Embryonic facial prominence (tissue), 1 donor: Measurements from ENCODE around the gene ULBP3.
"Not testable (repeated sequence)": the region's sequence is repeated elsewhere in the genome, so short reads cannot be mapped to it uniquely, and the experiment has no call there.

Source experiments
- DNase-seq: peaks from one replicate; pipeline ENCODE4 v3.0.0-alpha.2; 2016; ENCODE audit errors: extremely low spot score

The ULBP3 gene

DNA sequence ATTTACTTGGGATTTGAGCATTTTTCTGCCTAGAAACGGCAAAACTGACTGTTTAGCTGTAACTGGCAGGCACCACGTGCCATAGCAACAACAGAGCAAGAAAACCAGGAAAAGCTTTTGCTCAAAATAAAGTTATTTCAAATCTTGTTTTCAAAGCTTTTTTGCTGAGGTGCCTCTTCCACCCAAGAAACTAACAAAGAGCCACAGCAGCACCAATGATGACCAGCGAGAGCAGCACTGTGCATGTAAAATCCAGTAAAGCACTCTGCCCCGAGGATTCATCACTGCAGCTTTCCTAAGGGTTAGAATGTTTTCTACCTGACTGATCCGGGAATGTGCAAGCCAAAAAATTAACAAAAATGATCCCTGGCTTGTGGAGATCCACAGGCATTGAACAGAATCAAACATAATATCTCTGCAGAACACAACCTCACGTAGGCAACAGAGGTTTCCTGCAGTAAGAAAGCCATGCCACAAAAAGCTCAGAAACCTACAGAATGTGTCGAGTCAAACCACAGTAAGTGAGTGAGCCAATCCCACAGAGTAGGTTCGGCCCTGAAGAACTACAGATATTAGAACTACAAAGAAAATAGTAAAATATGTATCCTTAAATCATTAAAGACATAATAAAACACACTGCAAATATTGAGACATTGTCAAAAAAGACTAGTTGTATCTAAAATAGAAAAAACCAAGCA, 7.4 kb upstream of the ULBP3 start:
- no peak for DNase-seq

DNA sequence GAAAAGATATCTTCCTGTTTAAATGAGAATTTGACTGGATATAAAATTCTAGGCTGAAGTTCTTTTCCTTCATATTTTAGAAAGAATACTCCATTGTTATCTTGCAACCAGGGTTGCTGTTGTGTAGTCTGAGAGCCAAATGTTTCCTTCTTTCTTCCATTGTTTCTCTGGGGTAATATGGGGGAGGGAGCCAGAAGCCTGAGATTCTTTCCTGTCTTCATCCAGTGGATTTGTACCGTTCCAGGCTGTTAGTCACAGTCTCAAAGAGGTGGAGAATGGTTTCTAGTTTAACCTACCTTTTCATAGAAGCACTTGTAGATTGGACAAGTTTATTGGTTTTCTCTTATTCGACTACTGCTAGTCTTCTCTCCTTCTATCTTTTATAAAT, 6.1 kb upstream of the ULBP3 start:
- no peak for DNase-seq

DNA sequence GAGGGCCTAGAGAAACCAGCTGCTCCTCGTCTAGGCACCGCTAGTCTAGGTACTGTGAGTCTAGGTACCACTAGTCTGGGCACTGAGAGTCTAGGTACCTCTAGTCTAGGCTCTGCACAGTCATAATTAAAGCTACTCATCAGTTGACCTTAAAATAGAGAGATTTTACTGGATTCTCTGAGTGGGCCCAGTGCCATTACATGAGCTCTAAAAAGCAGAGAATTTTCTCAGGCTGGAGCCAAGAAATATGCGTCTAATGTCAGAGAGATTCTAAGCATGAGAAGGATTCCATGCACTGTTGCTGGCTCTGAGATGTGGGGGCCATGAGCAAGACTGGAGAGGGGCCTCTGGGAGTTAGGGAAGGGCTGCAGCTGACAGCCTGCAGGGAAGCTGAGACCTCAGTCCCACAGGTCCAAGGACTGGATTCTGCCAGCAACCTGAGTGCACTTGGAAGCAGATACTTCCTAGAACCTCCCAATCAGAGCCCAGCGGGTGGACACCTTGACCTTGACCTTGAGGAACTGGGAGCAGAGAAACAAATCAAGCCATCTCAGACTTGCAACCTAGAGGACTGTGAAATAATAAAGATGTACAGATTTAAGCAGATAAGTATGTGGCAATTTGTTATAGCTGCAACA, 5.6 kb upstream of the ULBP3 start:
- not testable (repeated sequence) for DNase-seq

DNA sequence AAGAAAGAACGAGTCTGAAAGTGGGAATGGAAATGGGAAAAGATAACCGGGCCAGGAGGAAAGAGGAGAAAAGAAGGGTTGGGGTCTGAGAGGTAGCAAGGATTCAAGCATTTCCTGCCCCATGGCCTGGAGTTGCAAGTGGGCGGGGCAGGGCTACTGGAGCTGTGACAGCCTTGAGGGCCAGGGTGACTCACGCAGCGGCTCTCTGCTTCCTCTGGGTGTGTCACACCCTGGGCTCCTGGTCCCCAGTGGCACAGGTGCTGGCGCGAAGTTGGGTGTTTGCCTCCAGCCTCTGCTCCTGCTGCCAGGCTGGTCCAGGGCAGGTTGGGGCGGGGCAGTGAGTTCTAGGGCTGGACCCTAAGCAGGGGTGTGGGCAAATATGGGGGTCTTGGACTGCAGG, 3.3 kb upstream of the ULBP3 start:
- DNase-seq, result no peak

DNA sequence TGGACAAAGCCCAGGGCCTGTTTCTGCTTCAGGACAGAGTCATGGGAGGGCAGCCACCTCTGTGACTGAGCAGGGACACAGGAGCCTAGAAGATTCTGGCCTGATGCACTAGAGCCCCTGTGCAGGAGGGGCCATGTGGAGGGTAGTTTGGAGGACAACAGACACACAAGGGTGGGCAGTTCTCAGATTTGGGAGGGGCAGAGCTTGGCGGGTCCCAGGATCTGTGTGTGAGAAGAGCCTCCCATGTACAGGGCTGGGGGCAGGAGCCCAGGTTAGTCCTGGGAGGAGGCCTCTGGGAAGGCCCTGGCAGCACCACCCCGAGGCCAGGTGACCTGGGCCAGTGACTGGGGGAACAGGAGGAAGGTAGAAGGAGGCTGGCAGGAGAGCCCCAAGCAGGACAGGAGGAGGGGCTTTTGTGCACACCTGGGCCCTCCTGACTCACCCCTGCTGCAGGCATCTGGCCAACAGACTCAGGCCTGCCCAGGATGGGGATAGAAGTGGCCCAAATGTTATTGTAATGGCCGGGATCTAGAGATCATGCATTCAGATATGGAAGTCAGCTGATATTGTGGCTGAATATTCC, 1.4 kb upstream of the ULBP3 start:
- no peak for DNase-seq

DNA sequence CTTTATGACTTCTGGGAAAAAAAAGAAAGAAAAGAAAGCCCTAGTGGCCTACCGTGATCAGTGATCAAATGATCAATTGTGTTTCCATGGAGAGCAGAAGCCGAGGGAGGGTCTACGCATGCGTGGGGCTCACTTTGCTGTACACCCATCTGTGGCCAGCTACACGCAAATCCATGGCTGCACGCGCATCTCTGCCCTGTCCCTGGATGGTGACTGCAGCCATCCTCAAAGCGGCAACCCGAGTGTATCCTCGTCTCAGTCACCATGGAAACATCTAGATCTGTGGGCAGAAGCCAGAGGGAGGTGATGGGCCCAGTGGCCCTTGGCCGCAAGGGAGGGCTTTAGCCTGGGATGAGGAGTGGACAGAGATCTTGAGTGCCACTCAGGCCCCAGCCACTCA, 785 bp upstream of the ULBP3 start:
- DNase-seq, result no peak

DNA sequence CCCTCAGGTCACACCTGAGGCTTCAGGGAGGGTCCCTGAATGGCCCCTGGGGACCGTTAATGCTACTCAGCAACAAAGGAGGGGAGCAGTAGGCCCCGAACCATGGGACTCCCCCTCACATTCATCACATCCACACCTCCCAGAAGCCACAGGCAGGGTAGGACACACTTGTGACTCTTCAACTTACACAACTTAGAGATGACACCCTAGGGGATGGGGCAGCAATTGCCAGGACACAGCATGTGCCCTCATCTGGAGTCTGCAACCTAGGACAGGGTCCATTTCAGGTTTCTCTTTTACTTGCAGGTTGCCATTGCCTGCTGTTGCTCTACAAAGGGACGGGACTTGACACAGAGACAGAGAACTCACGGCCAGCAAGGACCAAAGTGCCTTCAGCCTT, 770 bp downstream of the ULBP3 start:
- DNase-seq, result no peak

DNA sequence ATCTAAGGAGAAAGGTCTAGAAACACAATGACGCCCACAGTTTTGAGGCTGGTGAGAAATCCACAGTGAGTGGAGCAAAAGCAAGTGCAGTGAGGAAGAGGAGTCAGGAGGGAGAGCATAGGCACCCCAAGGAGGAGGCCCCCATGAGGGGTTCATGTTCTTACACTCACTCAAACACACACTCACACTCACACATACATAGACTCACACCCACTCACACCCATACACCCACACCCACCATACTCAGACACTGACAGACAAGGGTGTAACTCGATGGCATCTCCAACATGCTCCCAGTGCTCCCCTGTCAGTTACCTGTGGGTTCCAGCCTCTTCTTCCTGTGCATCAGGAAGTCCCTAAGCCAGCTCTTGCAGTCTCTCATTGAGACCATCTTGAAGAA, 3.8 kb downstream of the ULBP3 start:
- DNase-seq, result no peak

DNA sequence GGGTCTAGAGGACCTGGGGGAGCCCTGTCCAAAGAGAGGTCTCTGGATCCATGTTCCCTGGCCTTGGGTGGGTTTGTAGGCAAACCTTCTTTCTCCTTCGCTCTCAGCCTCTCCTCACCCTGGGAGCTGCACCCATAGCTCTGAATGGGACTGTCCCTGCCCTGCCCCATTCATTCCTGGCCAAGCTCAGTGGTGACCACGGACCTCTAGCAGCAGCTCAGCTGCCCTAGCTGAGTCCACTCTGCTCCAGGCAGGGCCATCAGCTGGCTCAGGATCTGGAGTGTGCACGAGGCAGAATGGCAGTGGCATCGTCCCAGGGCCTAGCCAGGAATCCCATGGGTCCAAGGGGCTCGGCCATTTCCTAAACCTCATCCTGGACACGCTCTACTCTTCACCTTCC, 5.3 kb downstream of the ULBP3 start:
- no peak for DNase-seq

DNA sequence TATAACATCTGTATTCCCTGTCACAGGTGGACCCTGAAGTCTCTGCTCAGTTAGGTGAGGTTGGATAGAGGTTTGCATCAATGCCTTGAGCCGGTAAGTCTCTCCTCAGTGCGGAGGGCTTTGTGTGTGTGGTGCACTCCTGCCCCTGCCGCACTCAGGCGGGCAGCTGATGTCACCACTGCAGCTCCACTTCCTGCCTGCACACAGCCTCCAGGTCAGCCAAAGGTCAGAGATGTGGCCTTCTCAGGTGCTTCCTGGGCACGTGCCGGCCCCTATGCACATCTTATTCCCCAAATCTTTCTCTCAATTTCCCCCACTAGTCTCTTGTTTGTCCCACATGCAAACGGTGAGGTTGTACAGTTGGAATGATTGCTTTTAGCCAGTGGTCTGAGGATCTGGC, 8.9 kb downstream of the ULBP3 start:
- DNase-seq, result not testable (repeated sequence)

DNA sequence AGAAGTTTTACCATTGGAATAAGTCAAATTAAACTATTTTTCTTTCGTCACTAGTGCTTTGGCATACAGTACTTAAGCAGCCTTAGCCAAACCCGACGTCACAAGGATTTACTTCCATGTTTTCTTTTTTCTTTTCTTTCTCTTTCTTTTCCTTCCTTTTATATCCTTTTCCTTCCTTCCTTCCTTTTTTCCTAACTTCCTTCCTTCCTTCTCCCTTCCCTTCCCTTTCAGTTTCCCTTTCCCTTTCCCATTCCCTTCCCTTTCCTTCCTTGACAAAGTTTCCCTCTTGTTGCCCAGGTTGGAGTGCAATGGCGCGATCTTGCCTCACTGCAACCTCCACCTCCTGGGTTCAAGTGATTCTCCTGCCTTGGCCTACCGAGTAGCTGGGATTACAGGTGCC, 9.9 kb downstream of the ULBP3 start:
- no peak for DNase-seq

DNA sequence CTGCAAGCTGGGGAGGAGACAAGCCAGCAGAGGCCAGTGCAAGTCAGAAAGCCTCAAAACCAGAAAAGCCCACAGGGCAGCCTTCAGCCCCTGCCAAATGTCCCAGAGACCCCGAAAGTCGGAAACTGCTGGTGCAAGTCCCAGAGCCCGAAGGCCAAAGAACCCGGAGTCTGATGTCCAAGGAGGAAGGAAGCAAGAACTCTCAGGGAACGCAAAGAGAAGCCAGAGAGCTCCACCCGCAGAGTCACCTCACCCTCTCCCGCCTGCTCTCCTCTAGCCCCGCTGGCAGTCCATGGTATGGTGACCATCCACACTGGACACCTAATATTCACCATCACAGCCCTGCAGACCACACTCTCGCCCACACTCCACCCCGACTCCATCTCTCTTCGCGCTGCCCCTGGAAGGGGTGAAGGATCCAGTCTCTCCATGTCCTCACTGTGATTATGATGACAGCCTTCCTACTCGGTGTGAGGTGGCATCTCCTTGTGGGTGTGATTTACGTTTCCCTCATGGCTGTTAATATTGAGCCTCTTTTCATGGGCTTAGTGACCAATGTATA, 10.6 kb downstream of the ULBP3 start:
- DNase-seq, result no peak

DNA sequence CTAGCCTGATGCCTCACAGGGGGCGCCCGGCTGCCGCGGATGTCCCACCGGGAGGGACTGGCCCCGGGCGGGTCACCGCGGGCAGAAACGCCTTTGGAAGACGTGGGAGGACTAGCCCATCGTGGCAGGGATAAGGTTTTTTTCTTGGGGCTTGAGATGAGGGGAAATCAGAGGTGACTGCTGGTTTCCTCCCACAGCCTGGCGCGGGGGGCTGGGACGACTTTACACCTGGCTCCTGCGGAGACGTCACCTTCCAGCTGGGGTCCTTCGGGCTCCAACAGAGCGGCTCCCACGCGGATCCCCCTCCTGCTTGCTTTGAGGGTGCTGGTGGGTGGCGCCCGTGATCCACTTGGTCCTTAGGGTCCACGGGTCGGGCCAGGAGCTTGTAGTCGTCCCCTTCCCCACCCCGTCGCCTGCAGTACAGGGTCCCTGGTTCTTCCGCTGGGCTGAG, 11.4 kb downstream of the ULBP3 start:
- DNase-seq, result no peak

DNA sequence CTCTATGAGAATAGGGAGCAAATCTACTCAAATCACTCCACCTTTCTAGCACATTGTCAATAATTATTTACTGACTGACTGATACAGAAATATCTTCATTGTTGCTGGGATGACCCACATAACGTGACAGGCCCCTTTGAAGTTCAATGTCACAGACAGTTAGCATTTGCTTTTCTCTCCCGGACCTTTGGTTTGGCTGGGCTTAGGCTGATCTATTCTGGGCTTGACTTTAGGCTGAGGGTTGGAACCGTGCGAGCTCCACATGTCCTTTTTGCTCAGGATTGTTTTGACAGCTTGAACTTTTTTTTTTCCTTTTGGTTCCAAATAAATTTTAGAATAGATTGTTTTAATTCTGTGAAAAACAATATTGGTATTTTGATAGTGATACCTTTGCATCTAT, 12.0 kb downstream of the ULBP3 start:
- no peak for DNase-seq

DNA sequence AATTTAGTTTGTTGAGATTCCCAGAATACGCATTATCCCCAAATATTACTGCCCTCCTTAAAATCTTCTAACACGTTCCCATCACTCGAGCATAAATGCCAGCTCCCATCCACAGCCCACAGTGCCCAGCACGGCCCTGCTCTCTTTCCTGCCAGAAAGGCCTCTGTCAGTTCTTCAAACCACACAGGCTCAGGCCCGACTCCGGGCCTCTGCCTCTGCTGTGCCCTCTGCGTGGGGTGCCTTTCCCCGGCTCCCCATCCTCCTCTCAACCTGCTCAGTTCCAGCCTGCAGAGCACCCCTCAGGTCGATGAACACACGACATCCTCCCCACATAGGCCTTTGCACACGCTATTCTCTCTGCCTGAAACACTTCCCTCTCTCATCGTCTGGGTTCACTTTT, 12.8 kb downstream of the ULBP3 start:
- no peak for DNase-seq

DNA sequence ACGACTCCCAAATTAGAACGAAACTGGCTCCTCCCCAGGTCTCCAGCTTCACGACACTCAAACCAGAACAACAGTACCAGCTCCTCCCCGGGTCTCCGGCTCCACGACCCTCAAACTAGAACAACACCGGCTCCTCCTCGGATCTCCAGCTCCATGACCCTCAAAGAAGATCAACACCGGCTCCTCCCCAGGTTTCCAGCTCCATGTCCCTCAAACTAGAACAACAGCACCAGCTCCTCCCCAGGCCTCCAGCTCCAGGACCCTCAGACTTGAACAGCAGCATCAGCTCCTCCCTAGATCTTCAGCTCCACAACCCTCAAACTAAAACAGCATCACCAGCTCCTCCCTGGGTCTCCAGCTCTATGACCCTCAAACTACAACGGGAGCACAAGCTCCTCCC, 13.8 kb downstream of the ULBP3 start:
- no peak for DNase-seq

DNA sequence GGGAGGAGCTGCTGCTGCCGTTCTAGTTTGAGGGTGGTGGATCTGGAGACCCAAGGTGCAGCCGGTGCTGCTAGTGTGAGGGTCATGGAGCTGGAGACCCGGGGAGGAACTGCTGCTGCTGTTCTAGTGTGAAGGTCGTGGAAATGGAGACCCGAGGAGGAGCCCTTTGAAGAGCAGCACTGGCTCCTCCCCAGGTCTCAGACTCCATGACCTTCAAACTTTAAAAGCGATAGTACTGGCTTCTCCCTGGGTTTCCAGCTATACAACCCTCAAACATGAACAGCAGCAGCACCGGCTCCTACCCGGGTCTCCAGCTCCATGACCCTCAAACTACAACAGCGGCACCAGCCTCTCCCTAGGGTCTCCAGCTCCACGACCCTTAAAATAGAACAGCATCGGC, 15.5 kb downstream of the ULBP3 start:
- no peak for DNase-seq

DNA sequence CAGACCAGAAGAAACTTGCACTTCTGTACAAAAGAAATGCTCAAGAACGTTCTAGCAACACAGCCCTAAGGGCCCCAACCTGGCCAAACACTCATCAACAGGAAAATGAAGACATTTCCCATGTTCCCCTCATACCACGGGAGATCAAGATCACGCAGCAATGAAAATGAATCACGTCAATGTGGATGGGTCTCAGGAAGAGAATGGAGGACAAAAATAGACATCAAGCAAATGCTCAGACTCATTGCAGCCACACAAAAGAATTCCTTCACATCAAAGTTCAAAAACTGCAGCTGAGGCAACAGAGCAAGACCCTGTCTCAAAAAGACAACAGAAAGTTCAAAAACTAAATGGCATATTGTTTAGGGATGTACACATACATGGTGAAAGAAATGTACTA, 18.1 kb downstream of the ULBP3 start:
- no peak for DNase-seq

DNA sequence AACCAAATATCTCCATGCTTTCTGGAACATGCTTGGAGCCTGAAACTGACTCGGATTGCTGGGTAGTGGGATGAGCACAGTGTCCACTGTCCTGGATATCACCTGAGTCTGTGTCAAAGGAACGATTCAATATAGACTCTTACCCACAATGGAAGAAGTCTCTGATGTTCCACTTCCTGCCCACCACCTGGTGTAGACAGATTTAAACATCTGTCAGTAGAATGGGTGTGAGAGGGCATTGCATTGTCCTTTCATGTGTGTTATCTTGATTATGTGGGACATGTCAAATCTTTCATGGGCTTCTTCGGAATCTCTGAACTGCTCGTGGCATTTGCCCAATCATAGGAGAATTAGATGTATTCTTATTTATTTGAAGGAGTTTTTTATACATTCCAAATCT, 20.8 kb downstream of the ULBP3 start:
- no peak for DNase-seq

DNA sequence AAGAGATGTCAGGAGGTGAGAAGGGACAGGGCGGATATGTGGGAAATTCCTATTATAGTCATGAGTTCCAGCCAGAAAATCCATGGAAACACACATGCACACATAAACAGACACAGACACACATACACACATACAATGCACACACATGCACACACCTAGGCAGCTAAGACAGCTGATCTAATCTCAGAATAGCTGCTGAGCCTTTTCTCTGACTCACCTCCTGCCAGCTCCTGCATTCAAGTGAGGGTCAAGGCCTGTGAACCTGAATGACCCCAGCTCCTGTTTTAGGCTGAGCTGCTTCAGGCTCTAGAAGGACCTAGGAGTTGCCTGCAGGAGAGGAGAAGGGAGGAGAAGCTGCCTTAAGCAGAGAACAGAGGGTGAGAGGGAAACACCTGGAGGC, 22.0 kb downstream of the ULBP3 start:
- no peak for DNase-seq

DNA sequence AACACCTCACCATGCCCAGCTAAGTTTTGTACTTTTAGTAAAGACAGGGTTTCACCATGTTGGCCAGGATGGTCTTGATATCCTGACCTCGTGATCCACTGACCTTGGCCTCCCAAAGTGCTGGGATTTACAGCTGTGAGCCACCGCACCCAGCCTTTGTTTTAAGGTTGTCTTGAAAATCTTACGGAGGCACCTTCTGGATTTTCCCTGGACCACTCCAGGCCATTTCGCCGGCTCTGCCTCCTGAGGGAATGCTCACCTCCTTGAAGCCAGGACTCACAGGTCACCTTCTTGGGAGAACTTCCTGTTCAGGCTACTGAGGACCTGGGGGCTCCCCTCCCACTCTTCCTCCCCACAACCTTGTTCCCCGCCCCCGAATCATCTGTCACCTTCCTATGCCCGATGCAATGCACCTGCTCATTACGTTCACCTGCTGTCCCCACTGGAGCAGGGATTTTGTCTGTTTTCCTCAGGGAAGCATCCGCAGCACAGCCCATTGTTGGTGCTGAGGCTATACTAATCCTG, 24.2 kb downstream of the ULBP3 start:
- DNase-seq, result no peak

DNA sequence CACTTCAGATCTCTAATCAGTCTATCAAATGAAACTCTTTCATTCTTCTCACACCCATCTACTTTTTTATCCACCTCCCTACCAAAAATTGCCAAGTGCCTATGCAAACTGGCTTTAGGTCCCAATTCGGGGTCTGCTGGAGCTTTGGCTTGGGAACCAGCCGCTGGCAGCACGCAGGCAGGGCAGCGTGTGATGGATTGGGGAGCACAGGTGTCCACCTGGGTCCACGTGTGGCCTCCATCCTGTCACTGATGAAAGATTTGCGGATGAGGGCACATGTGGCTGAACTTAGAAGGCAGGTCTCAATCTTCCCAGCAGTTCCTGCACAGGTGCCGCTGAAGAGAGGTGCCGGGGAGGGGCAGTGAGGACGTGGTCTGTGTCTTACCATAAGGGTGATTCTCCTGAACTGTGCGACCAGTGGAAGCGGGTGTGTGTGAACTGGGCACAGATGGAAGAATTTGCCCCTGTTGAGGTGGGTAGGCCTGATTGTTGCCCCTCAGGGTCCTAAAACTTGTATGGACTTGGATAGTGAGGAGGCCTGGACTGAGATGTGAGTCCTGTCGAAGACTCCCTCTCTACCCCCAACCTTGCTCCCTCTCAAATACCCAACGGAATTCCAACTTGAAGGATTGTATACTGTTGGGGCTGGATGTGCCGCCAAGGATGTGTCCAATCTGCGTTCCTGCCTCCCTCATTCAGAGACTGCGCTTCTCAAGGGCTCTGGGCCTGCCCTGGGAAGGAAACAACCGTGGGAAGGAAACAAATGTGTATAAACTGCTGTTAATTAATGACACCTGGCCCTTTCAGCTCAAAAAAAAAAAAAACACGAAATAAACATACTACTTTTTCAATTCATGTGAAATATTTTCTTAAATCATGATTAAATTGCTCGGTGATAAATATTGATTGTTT, 25.2 kb downstream of the ULBP3 start:
- DNase-seq, result no peak
